ENCODE results near the gene ANXA11. TPM values are rescaled to one million over a fixed set of nuclear protein-coding genes. Genes with fewer than 3 reads are reported as not detected.
"Not testable (repeated sequence)": the region's sequence is repeated elsewhere in the genome, so short reads cannot be mapped to it uniquely, and the experiment has no call there.

Gene ANXA11
- total RNA-seq, 4 donors from 2014 or later, result 134 to 247 (median 219) TPM

GRCh38 chr10:80150172-80150571, 55.2 kb downstream of the ANXA11 start:
- in situ Hi-C loops (cut with MboI; ENCODE audit: low pct_ligation_motif_present in 1 of 4, low pct_unique_long_range_greater_than_20kb in 1 of 4, low sequenced_read_pairs in 3 of 4), result loop anchor here in 3 of 4 donors (5.0 to 10.0 kb wide), 3 partner anchors 62 to 67 kb away; no protein-coding TSS in a partner anchor
- peaks cover 0 to 24% (median 10%) of the 10 kb centered on the region in 4 donors for H3K36me3 ChIP-seq
- H3K4me1 ChIP-seq, result peaks cover 0 to 19% (median 3%) of the 10 kb centered on the region in 4 donors
- peak overlapping the region; percentile 2 to 74 (median 35) for H3K27ac ChIP-seq
- intact Hi-C loops (cut with DNase I; ENCODE audit: low total_unique reads), result no loop called here
- H3K9me3 ChIP-seq, result no peaks in the 10 kb centered on the region
- no peak overlapping the region for H3K4me3 ChIP-seq
- no peaks in the 10 kb centered on the region for H3K27me3 ChIP-seq
- TF ChIP-seq POLR2A (IDR thresholded peaks at IDR 0.05), result no peak
- no peak for TF ChIP-seq EP300 (IDR thresholded peaks at IDR 0.05; ENCODE audit: low read depth)
- no peak for TF ChIP-seq POLR2AphosphoS5 (IDR thresholded peaks at IDR 0.05)
- no peak for TF ChIP-seq CTCF (IDR thresholded peaks at IDR 0.05)
- no peak for DNase-seq
- 52 to 60% methylated on average over 2 of the region's 2 CpGs for WGBS, 2 donors (ENCODE audit: low coverage in 1 of 2)

DNA sequence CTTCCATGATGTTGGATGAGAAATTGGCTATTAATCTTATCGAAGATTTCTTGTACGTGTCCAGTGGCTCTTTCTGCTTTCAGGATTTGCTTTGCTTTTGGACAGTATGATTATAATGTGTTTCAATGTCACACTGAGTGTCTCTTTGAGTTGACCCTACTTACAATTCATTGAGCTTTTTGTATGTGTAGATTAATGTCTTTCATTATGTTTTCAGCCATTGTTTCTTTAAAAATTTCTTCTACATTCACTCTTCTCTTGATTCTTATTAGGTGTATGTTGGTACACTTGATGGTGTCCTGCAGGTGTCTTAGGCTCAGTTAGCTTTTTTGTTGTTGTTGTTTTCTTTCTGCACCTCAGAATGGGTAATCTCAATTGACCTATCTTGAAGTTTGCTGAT, 56.2 kb downstream of the ANXA11 start:
- intact Hi-C loops (cut with DNase I; ENCODE audit: low total_unique reads), result no loop called here
- H3K4me3 ChIP-seq, result no peak overlapping the region
- H3K36me3 ChIP-seq, result peaks cover 0 to 15% (median 7%) of the 10 kb centered on the region in 4 donors
- TF ChIP-seq CTCF (IDR thresholded peaks at IDR 0.05) (no peak), POLR2A (IDR thresholded peaks at IDR 0.05) (no peak), EP300 (IDR thresholded peaks at IDR 0.05; ENCODE audit: low read depth) (no peak), POLR2AphosphoS5 (IDR thresholded peaks at IDR 0.05) (no peak)
- WGBS, 2 donors (ENCODE audit: low coverage in 1 of 2), result 98 to 100% methylated on average over 2 of the region's 2 CpGs
- no peaks in the 10 kb centered on the region for H3K27me3 ChIP-seq
- H3K4me1 ChIP-seq, result peaks cover 8 to 24% (median 13%) of the 10 kb centered on the region in 4 donors
- in situ Hi-C loops (cut with MboI; ENCODE audit: low pct_ligation_motif_present in 1 of 4, low pct_unique_long_range_greater_than_20kb in 1 of 4, low sequenced_read_pairs in 3 of 4), result loop anchor here in 1 of 4 donors (5.0 kb wide), 1 partner anchor 68 kb away; no protein-coding TSS in a partner anchor
- H3K27ac ChIP-seq, result no peak overlapping the region
- H3K9me3 ChIP-seq, result no peaks in the 10 kb centered on the region
- DNase-seq, result no peak

- Histone ChIP-seq H3K27ac (no peak overlapping the region), H3K9me3 (no peaks in the 10 kb centered on the region), H3K4me3 (no peak overlapping the region), H3K4me1 (peaks cover 12 to 32% (median 18%) of the 10 kb centered on the region in 4 donors), H3K27me3 (no peaks in the 10 kb centered on the region), H3K36me3 (peaks cover 0 to 9% (median 4%) of the 10 kb centered on the region in 4 donors)
- in situ Hi-C loops (cut with MboI; ENCODE audit: low pct_ligation_motif_present in 1 of 4, low pct_unique_long_range_greater_than_20kb in 1 of 4, low sequenced_read_pairs in 3 of 4) (loop anchor here in 1 of 4 donors (5.0 kb wide), 1 partner anchor 69 kb away; no protein-coding TSS in a partner anchor), intact Hi-C loops (cut with DNase I; ENCODE audit: low total_unique reads) (no loop called here)
- DNase-seq, result no peak
- no peak for TF ChIP-seq EP300 (IDR thresholded peaks at IDR 0.05; ENCODE audit: low read depth)
- TF ChIP-seq CTCF (IDR thresholded peaks at IDR 0.05), result no peak
- no peak for TF ChIP-seq POLR2AphosphoS5 (IDR thresholded peaks at IDR 0.05)
- TF ChIP-seq POLR2A (IDR thresholded peaks at IDR 0.05), result no peak
- WGBS, 2 donors (ENCODE audit: low coverage in 1 of 2), result 67 to 83% methylated on average over 1 to 4 of the region's 5 CpGs
These were observed 57.1 kb downstream of the ANXA11 start for GRCh38 chr10:80148166-80148805.

- in situ Hi-C loops (cut with MboI; ENCODE audit: low pct_ligation_motif_present in 1 of 4, low pct_unique_long_range_greater_than_20kb in 1 of 4, low sequenced_read_pairs in 3 of 4), result loop anchor here in 1 of 4 donors (5.0 kb wide), 1 partner anchor 70 kb away; no protein-coding TSS in a partner anchor
- Histone ChIP-seq H3K36me3 (peaks cover 0 to 7% (median 2%) of the 10 kb centered on the region in 4 donors), H3K9me3 (no peaks in the 10 kb centered on the region), H3K4me3 (no peak overlapping the region), H3K27me3 (no peaks in the 10 kb centered on the region), H3K4me1 (peaks cover 12 to 32% (median 18%) of the 10 kb centered on the region in 4 donors), H3K27ac (no peak overlapping the region)
- TF ChIP-seq CTCF (IDR thresholded peaks at IDR 0.05) (no peak), EP300 (IDR thresholded peaks at IDR 0.05; ENCODE audit: low read depth) (no peak), POLR2AphosphoS5 (IDR thresholded peaks at IDR 0.05) (no peak), POLR2A (IDR thresholded peaks at IDR 0.05) (no peak)
- 76 to 87% methylated on average over 3 of the region's 3 CpGs for WGBS, 2 donors (ENCODE audit: low coverage in 1 of 2)
- intact Hi-C loops (cut with DNase I; ENCODE audit: low total_unique reads), result no loop called here
- no peak for DNase-seq
These were observed 58.4 kb downstream of the ANXA11 start for GRCh38 chr10:80146918-80147317.

GRCh38 chr10:80145406-80146308, 59.7 kb downstream of the ANXA11 start:
- peak overlapping the region in 1 of 4 donors; percentile 9 for H3K27ac ChIP-seq
- H3K36me3 ChIP-seq, H3K27me3 ChIP-seq, H3K9me3 ChIP-seq, DNase-seq, H3K4me3 ChIP-seq: not testable (repeated sequence)
- intact Hi-C loops (cut with DNase I; ENCODE audit: low total_unique reads), result loop anchor here (2.0 kb wide), 1 partner anchor 75 kb away; no protein-coding TSS in a partner anchor
- in situ Hi-C loops (cut with MboI; ENCODE audit: low pct_ligation_motif_present in 1 of 4, low pct_unique_long_range_greater_than_20kb in 1 of 4, low sequenced_read_pairs in 3 of 4), result loop anchor here in 1 of 4 donors (5.0 kb wide), 1 partner anchor 72 kb away; no protein-coding TSS in a partner anchor
- peaks cover 12 to 29% (median 18%) of the 10 kb centered on the region in 4 donors for H3K4me1 ChIP-seq
- 66 to 81% methylated on average over 9 to 11 of the region's 11 CpGs for WGBS, 2 donors (ENCODE audit: low coverage in 1 of 2)
